A673 (cell line): ENCODE results near the gene AADACL3. TPM values are rescaled to one million over a fixed set of nuclear protein-coding genes. Genes with fewer than 3 reads are reported as not detected.
"Not testable (repeated sequence)": the region's sequence is repeated elsewhere in the genome, so short reads cannot be mapped to it uniquely, and the experiment has no call there.

Experiments used
- BruUV-seq: library from RNA; stranded (reverse); fragments of 400-500 nt; replicated peaks from 2 replicates; lab custom pipeline; 2021; lab: Mats Ljungman, UMichigan
- CTCF ChIA-PET: fragments of 300-600 bp; sonication (Branson Sonifier 250); formaldehyde crosslinking; loops from one replicate; lab custom pipeline; 2022; ENCODE audit warnings: antibody characterized with exemption; lab: Charles Lee
- POLR2A ChIA-PET: fragments of 300-600 bp; sonication (Branson Sonifier 250); formaldehyde crosslinking; loops from one replicate; lab custom pipeline; 2022; ENCODE audit warnings: antibody characterized with exemption; ENCODE audit not compliant: low non-redundant PET; lab: Charles Lee
- DNase-seq: peaks from one replicate; pipeline ENCODE4 v3.0.0-alpha.2; 2015; ENCODE audit warnings: low spot score
- H3K27ac ChIP-seq: fragments of 200-600 bp; sonication (generic); 2 replicates; pipeline ENCODE4 v1.5.1; 2016; ENCODE audit warnings: mixed run types, low read depth, mild to moderate bottlenecking, mixed read lengths, antibody characterized with exemption, low read length; ENCODE audit not compliant: poor library complexity, severe bottlenecking
- H3K27me3 ChIP-seq: fragments of 200-600 bp; sonication (generic); replicated peaks from 2 replicates; pipeline ENCODE4 v1.6.1; 2017; ENCODE audit warnings: mixed run types, low read depth, mild to moderate bottlenecking, mixed read lengths, antibody characterized with exemption, low read length; ENCODE audit not compliant: insufficient read depth, poor library complexity
- H3K36me3 ChIP-seq: fragments of 200-600 bp; sonication (generic); 2 replicates; pipeline ENCODE4 v1.6.1; 2016; ENCODE audit warnings: mixed run types, mild to moderate bottlenecking, mixed read lengths, antibody characterized with exemption, low read length; ENCODE audit not compliant: insufficient read depth, poor library complexity, severe bottlenecking
- H3K4me1 ChIP-seq: fragments of 200-600 bp; sonication (generic); 2 replicates; pipeline ENCODE4 v1.6.1; 2017; ENCODE audit warnings: mixed run types, mild to moderate bottlenecking, mixed read lengths, antibody characterized with exemption, low read length; ENCODE audit not compliant: insufficient read depth, poor library complexity, severe bottlenecking
- H3K4me3 ChIP-seq: fragments of 200-600 bp; sonication (generic); 2 replicates; pipeline ENCODE4 v1.5.1; 2016; ENCODE audit warnings: low read depth, mixed run types, mild to moderate bottlenecking, mixed read lengths, low read length; ENCODE audit not compliant: poor library complexity, severe bottlenecking
- H3K9me3 ChIP-seq: fragments of 200-600 bp; sonication (generic); 2 replicates; pipeline ENCODE4 v1.6.1; 2016; ENCODE audit warnings: mixed run types, low read depth, mild to moderate bottlenecking, mixed read lengths, antibody characterized with exemption, low read length; ENCODE audit not compliant: poor library complexity, severe bottlenecking
- EZH2 ChIP-seq: fragments of 200-600 bp; sonication (generic); IDR thresholded peaks from 2 replicates; pipeline ENCODE4 v1.6.1; 2017; ENCODE audit warnings: borderline replicate concordance, low read depth, mild to moderate bottlenecking, mixed read lengths, antibody characterized with exemption, low read length; ENCODE audit not compliant: poor library complexity, severe bottlenecking
- intact Hi-C: fragments of 100-400 bp; cut with micrococcal nuclease; formaldehyde crosslinking; loops from one replicate; pipeline ENCODE4 v1.10.0; 2022; ENCODE audit not compliant: unreplicated experiment
- total RNA-seq: library from RNA; stranded (reverse); gene quantifications from 2 replicates; pipeline ENCODE4 v1.2.3, GENCODE V29; 2021
- TF ChIP-seq, protein P1 (sequence below): fragments of 300-800, 200-600 bp; sonication (generic); conservative IDR thresholded peaks from 2 replicates; pipeline ENCODE4 v1.5.1; 2017; ENCODE audit warnings: low read depth, mild to moderate bottlenecking, antibody characterized with exemption, low read length, moderate library complexity, mixed read lengths

AADACL3 gene
- total RNA-seq, 1 experiment from 2014 or later: not detected

DNA sequence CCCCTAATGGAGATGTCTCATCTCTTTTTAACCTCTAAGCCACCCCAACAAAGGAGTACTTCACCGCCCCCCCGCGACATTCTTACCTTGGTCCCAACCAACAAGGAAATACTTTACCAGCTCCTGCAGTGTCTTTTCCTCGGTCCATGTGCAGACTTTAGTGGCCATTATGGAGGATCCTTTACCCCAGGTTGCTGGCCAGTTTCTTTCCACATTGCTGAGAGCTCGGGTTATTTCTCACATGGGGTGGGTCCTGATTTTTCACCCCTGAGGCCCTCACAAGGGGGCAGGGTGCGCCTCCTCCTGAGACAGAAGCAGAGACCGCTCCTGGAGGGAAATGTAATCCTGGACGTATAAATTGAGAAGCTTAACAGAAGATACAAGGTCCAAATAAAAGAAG lies 3.0 kb upstream of the AADACL3 start:
- intact Hi-C loops: no loop called here
- TF ChIP-seq, protein P1, sequence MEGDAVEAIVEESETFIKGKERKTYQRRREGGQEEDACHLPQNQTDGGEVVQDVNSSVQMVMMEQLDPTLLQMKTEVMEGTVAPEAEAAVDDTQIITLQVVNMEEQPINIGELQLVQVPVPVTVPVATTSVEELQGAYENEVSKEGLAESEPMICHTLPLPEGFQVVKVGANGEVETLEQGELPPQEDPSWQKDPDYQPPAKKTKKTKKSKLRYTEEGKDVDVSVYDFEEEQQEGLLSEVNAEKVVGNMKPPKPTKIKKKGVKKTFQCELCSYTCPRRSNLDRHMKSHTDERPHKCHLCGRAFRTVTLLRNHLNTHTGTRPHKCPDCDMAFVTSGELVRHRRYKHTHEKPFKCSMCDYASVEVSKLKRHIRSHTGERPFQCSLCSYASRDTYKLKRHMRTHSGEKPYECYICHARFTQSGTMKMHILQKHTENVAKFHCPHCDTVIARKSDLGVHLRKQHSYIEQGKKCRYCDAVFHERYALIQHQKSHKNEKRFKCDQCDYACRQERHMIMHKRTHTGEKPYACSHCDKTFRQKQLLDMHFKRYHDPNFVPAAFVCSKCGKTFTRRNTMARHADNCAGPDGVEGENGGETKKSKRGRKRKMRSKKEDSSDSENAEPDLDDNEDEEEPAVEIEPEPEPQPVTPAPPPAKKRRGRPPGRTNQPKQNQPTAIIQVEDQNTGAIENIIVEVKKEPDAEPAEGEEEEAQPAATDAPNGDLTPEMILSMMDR: no peak
- TF ChIP-seq EZH2: no peak
- BruUV-seq: no TSS peak
- no peak for DNase-seq
- no peaks in the 10 kb centered on the region for H3K9me3 ChIP-seq
- no peaks in the 10 kb centered on the region for H3K36me3 ChIP-seq
- ChIA-PET CTCF (no interaction called here), POLR2A (no interaction called here)
- no peak overlapping the region for H3K4me3 ChIP-seq
- H3K27ac ChIP-seq: no peak overlapping the region
- no peaks in the 10 kb centered on the region for H3K27me3 ChIP-seq
- H3K4me1 ChIP-seq: peaks cover 6% of the 10 kb centered on the region

DNA sequence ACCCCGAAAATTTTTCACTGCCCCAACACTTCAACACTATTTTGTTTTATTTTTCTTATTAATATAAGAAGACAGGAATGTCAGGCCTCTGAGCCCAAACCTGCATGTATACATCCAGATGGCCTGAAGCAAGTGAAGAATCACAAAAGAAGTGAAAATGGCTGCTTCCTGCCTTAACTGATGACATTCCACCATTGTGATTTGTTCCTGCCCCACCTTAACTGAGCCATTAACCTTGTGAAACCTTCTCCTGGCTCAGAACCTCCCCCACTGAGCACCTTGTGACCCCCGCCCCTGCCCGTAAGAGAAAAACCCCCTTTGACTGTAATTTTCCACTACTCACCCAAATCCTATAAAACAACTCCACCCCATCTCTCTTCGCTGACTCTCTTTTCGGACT lies 2.3 kb upstream of the AADACL3 start:
- intact Hi-C loops, CTCF ChIA-PET, H3K9me3 ChIP-seq, H3K4me1 ChIP-seq, H3K4me3 ChIP-seq, DNase-seq, H3K27ac ChIP-seq, H3K27me3 ChIP-seq, BruUV-seq, H3K36me3 ChIP-seq, POLR2A ChIA-PET: not testable (repeated sequence)

DNA sequence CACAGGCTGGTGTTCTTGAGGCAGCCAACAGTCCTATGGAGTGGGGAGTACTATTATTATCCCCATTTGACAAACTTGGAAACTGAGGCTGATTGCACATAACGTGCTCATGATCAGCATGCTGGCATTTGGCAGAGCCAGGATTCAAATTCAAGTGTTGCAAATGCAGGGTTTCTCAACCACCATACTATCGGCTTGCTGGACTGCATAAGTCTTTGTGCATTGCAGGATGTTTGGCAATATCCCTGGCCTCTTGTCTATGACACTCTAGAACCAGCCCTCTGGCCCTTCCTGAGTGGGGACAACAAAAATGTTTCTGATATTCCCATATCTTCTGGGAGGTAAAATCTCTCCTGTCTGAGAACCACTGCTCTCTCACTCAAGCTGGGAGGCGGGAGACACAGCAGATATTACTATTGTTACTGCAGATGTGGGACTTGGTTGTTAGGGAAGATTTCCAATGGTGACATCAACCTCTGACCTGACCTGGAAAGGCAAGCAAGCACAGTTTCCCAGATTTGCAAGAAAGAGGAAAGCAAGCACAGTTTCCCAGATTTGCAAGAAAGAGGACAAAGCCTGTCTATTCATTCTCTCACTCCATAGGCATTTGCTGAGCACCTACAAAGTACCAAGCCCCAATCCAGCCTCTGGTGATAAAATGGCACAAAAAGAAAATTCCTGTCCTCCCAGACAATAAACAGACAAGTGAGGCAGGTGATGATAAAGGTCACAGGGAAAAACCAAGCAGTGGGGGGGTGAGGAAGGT lies 1.0 kb upstream of the AADACL3 start:
- no peaks in the 10 kb centered on the region for H3K9me3 ChIP-seq
- no peaks in the 10 kb centered on the region for H3K27me3 ChIP-seq
- intact Hi-C loops: no loop called here
- ChIA-PET CTCF (no interaction called here), POLR2A (no interaction called here)
- no TSS peak for BruUV-seq
- H3K36me3 ChIP-seq: no peaks in the 10 kb centered on the region
- no peak for DNase-seq
- H3K4me1 ChIP-seq: peaks cover 6% of the 10 kb centered on the region
- H3K27ac ChIP-seq: no peak overlapping the region
- TF ChIP-seq, protein P1: no peak
- TF ChIP-seq EZH2: no peak
- H3K4me3 ChIP-seq: no peak overlapping the region

DNA sequence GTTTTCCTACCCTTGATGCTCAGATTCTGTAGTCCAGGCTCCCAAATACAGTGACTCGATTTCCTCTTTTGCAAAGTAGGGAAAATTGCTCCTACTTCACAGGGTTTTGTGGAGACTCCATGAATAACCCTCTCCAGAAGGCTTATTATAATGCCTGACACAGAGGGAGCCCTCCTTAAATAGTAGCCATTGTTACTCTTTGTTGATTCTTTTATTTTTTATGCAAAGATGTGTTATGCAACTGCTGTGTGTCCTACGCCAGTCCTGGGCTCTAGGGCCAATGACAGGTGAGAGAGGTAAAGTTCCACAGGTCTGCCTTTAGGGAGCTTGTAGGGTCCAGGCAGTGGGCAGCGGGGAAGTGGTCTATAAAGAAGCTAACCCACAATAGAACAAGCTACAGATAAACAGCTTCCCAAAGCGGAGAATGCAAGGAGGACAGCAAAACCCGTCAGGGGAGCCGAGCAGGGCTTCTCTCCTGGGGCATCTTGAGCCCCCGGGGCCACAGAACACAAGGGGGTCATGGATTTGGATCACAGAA lies 1.5 kb downstream of the AADACL3 start:
- no peaks in the 10 kb centered on the region for H3K27me3 ChIP-seq
- H3K4me1 ChIP-seq: no peaks in the 10 kb centered on the region
- TF ChIP-seq, protein P1: no peak
- no peak for TF ChIP-seq EZH2
- H3K27ac ChIP-seq: no peak overlapping the region
- ChIA-PET CTCF (no interaction called here), POLR2A (no interaction called here)
- BruUV-seq: no TSS peak
- H3K36me3 ChIP-seq: no peaks in the 10 kb centered on the region
- intact Hi-C loops: no loop called here
- no peak for DNase-seq
- no peaks in the 10 kb centered on the region for H3K9me3 ChIP-seq
- H3K4me3 ChIP-seq: no peak overlapping the region
